Hepatocyte (in vitro differentiated cells): ENCODE results near the gene AQP5.

Source experiments
- CTCF ChIP-seq: fragments of 200-600 bp; sonication (generic); IDR thresholded peaks from 2 replicates; pipeline ENCODE4 v1.5.1; 2016; ENCODE audit warnings: antibody characterized with exemption, mild to moderate bottlenecking; ENCODE audit not compliant: poor library complexity
- EZH2 ChIP-seq: fragments of 200-600 bp; sonication (generic); IDR thresholded peaks from 2 replicates; pipeline ENCODE4 v1.6.1; 2016; ENCODE audit warnings: antibody characterized with exemption, mild to moderate bottlenecking, borderline replicate concordance
- EZH2phosphoT487 ChIP-seq: fragments of 200-600 bp; sonication (generic); IDR thresholded peaks from one replicate; pipeline ENCODE4 v1.6.1; 2018; ENCODE audit warnings: antibody characterized with exemption, mild to moderate bottlenecking, low read depth, moderate library complexity; ENCODE audit not compliant: unreplicated experiment, severe bottlenecking

- TF ChIP-seq CTCF (no peak), EZH2phosphoT487 (no peak), EZH2 (no peak)
Observed at GRCh38 chr12:49969027-49969426, 7.4 kb downstream of the AQP5 start.
